GM12873 (cell line): ENCODE data around the gene IKZF4.

Source experiments
- CTCF ChIP-seq: IDR thresholded peaks from 2 replicates; pipeline ENCODE4 v1.5.1; 2012; ENCODE audit warnings: low read depth, mild to moderate bottlenecking, moderate library complexity, low read length, control low read depth; ENCODE audit not compliant: insufficient read depth; ENCODE audit errors: missing control alignments

IKZF4 gene

GRCh38 chr12:55979069-55979468 is 41.8 kb upstream of the IKZF4 start:
- no peak for TF ChIP-seq CTCF

GRCh38 chr12:55982319-55982936 is 38.4 kb upstream of the IKZF4 start:
- TF ChIP-seq CTCF, result no peak

GRCh38 chr12:55983232-55983842 is 37.5 kb upstream of the IKZF4 start:
- no peak for TF ChIP-seq CTCF

GRCh38 chr12:55984861-55985260 is 36.0 kb upstream of the IKZF4 start:
- no peak for TF ChIP-seq CTCF

- TF ChIP-seq CTCF, result no peak
Observed at GRCh38 chr12:55985341-55985740, 35.5 kb upstream of the IKZF4 start.

GRCh38 chr12:55991110-55991509 is 29.7 kb upstream of the IKZF4 start:
- TF ChIP-seq CTCF, result no peak

- no peak for TF ChIP-seq CTCF
Observed at GRCh38 chr12:55993230-55993853, 27.5 kb upstream of the IKZF4 start.
